ENCODE data around the gene WDR12. TPM values are rescaled to one million over a fixed set of nuclear protein-coding genes. Genes with fewer than 3 reads are reported as not detected.

The WDR12 gene
- total and polyA plus RNA-seq, 9 of the 15 experiments (the other 6 are each of a cell fraction or from before 2014, with no cell fraction given), result 109 to 554 (median 174) TPM

GRCh38 chr2:202871300-202872141 is 40.0 kb downstream of the WDR12 start, which contains the start of gene ICA1L (continued):
- TF ChIP-seq, protein P1, sequence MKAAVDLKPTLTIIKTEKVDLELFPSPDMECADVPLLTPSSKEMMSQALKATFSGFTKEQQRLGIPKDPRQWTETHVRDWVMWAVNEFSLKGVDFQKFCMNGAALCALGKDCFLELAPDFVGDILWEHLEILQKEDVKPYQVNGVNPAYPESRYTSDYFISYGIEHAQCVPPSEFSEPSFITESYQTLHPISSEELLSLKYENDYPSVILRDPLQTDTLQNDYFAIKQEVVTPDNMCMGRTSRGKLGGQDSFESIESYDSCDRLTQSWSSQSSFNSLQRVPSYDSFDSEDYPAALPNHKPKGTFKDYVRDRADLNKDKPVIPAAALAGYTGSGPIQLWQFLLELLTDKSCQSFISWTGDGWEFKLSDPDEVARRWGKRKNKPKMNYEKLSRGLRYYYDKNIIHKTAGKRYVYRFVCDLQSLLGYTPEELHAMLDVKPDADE (conservative IDR thresholded peaks at IDR 0.05; ENCODE audit: control insufficient read depth, low read depth, low read length), result no peak
- TF ChIP-seq, protein P2, sequence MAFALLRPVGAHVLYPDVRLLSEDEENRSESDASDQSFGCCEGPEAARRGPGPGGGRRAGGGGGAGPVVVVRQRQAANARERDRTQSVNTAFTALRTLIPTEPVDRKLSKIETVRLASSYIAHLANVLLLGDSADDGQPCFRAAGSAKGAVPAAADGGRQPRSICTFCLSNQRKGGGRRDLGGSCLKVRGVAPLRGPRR (CRISPR knock-in tag; IDR thresholded peaks at IDR 0.05), result no peak
- TF ChIP-seq DMBX1 (CRISPR knock-in tag; IDR thresholded peaks at IDR 0.05; ENCODE audit: borderline replicate concordance) (no peak), JUND (IDR thresholded peaks at IDR 0.05; ENCODE audit: borderline replicate concordance, low read depth, low read length) (no peak), JUND (tag; IDR thresholded peaks at IDR 0.05; ENCODE audit: borderline replicate concordance, low read depth, low read length) (no peak), ZNF76 (CRISPR knock-in tag; IDR thresholded peaks at IDR 0.05; ENCODE audit: borderline replicate concordance) (no peak), GTF2A2 (tag; IDR thresholded peaks at IDR 0.05) (no peak), FOXO4 (CRISPR knock-in tag; IDR thresholded peaks at IDR 0.05) (no peak), BACH1 (tag; IDR thresholded peaks at IDR 0.05) (no peak), ETS2 (tag; IDR thresholded peaks at IDR 0.05; ENCODE audit: borderline replicate concordance, poor library complexity, severe bottlenecking) (no peak), ZNF592 (IDR thresholded peaks at IDR 0.05) (no peak)
- TF ChIP-seq, protein P3, sequence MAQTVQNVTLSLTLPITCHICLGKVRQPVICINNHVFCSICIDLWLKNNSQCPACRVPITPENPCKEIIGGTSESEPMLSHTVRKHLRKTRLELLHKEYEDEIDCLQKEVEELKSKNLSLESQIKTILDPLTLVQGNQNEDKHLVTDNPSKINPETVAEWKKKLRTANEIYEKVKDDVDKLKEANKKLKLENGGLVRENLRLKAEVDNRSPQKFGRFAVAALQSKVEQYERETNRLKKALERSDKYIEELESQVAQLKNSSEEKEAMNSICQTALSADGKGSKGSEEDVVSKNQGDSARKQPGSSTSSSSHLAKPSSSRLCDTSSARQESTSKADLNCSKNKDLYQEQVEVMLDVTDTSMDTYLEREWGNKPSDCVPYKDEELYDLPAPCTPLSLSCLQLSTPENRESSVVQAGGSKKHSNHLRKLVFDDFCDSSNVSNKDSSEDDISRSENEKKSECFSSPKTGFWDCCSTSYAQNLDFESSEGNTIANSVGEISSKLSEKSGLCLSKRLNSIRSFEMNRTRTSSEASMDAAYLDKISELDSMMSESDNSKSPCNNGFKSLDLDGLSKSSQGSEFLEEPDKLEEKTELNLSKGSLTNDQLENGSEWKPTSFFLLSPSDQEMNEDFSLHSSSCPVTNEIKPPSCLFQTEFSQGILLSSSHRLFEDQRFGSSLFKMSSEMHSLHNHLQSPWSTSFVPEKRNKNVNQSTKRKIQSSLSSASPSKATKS (CRISPR knock-in tag; IDR thresholded peaks at IDR 0.05), result no peak
- TF ChIP-seq, protein P4, sequence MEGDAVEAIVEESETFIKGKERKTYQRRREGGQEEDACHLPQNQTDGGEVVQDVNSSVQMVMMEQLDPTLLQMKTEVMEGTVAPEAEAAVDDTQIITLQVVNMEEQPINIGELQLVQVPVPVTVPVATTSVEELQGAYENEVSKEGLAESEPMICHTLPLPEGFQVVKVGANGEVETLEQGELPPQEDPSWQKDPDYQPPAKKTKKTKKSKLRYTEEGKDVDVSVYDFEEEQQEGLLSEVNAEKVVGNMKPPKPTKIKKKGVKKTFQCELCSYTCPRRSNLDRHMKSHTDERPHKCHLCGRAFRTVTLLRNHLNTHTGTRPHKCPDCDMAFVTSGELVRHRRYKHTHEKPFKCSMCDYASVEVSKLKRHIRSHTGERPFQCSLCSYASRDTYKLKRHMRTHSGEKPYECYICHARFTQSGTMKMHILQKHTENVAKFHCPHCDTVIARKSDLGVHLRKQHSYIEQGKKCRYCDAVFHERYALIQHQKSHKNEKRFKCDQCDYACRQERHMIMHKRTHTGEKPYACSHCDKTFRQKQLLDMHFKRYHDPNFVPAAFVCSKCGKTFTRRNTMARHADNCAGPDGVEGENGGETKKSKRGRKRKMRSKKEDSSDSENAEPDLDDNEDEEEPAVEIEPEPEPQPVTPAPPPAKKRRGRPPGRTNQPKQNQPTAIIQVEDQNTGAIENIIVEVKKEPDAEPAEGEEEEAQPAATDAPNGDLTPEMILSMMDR (IDR thresholded peaks at IDR 0.05 in 2 of 3, conservative IDR thresholded peaks at IDR 0.05 in 1 of 3; ENCODE audit: insufficient read depth in 2 of 3, low read depth in 1 of 3, low read length in 3 of 3), result peak in 1 of 3 experiments; percentile 8; a peak in 1 of 6 replicates

Data from K562 (cell line).